A549 (cell line): ENCODE results near the gene SIRT7. TPM values are rescaled to one million over a fixed set of nuclear protein-coding genes. Genes with fewer than 3 reads are reported as not detected.
A peak's percentile ranks its signal among the peaks of the same experiment; 100 is the strongest.

ENCODE experiments used
- ATAC-seq, 2 experiments: fragments of 200-7000 bp in 1 of 2; fragments of >200 bp in 1 of 2; cut with Nextera tagmentation in 1 of 2; cut with Tn5 transposase in 1 of 2; 3 replicates each; pipeline versions ENCODE4 v1.8.0 to v1.9.1; 2018 to 2020; ENCODE audit warnings: mild to moderate bottlenecking in 1 of 2, moderate library complexity in 1 of 2
- CTCF ChIA-PET: fragments of 300-600 bp; sonication (Branson Sonifier 250); formaldehyde crosslinking; extraction: SDS; loops from one replicate; lab custom pipeline; 2021; ENCODE audit warnings: antibody characterized with exemption, inconsistent platforms; lab: Yijun Ruan, JAX
- POLR2A ChIA-PET: fragments of 350-600 bp; formaldehyde crosslinking; extraction: SDS; loops from one replicate; lab custom pipeline; 2021; ENCODE audit warnings: antibody characterized with exemption, inconsistent platforms; lab: Yijun Ruan, JAX
- DNase-seq, 2 experiments: peaks; one replicate each; pipeline versions ENCODE4 v3.0.0 to v3.0.0-alpha.2; 2011 to 2016; ENCODE audit warnings: low read depth in 1 of 2, low spot score in 1 of 2
- FAIRE-seq: peaks from 2 replicates; lab custom pipeline; 2011; peaks lifted over from hg19 to GRCh38; lab: Jason Lieb, UNC
- H3K27ac ChIP-seq, 2 experiments: fragments of >200 bp; sonication (Bioruptor Twin); formaldehyde crosslinking; 3 replicates each; pipeline ENCODE4 v1.5.1; 2016 to 2017
- H3K4me1 ChIP-seq: fragments of >200 bp; sonication (Bioruptor Twin); formaldehyde crosslinking; 3 replicates; pipeline ENCODE4 v1.6.1; 2016
- H3K4me2 ChIP-seq: fragments of >200 bp; sonication (Bioruptor Twin); formaldehyde crosslinking; 3 replicates; pipeline ENCODE4 v1.6.1; 2016
- H3K4me3 ChIP-seq: fragments of >200 bp; sonication (Bioruptor Twin); formaldehyde crosslinking; 3 replicates; pipeline ENCODE4 v1.5.1; 2016
- H3K9me3 ChIP-seq: fragments of >200 bp; sonication (Bioruptor Twin); formaldehyde crosslinking; 3 replicates; pipeline ENCODE4 v1.6.1; 2016
- BCL3 ChIP-seq: fragments of >200 bp; sonication (Bioruptor Twin); formaldehyde crosslinking; IDR thresholded peaks from 3 replicates; pipeline ENCODE4 v1.6.1; 2016
- CBX2 ChIP-seq: fragments of 200-600 bp; sonication (generic); IDR thresholded peaks from 2 replicates; pipeline ENCODE4 v1.6.1; 2016; ENCODE audit warnings: low read depth, mild to moderate bottlenecking, borderline replicate concordance
- CTCF ChIP-seq: fragments of >200 bp; sonication (Bioruptor Twin); formaldehyde crosslinking; IDR thresholded peaks from 3 replicates; pipeline ENCODE4 v1.5.1; 2016
- ESRRA ChIP-seq: fragments of 150-350 bp; IDR thresholded peaks from 2 replicates; pipeline ENCODE4 v1.6.1; 2014; ENCODE audit warnings: mild to moderate bottlenecking, low read length, borderline replicate concordance
- GATA3 ChIP-seq: IDR thresholded peaks from 2 replicates; pipeline ENCODE4 v1.6.1; 2012; ENCODE audit warnings: borderline replicate concordance
- HMGXB4 ChIP-seq: fragments of 250-450 bp; sonication (Bioruptor Pico); IDR thresholded peaks from 2 replicates; pipeline ENCODE4 v1.5.0; 2021; ENCODE audit warnings: mild to moderate bottlenecking, moderate library complexity, borderline replicate concordance
- HOXB5 ChIP-seq: fragments of 250-450 bp; sonication (Bioruptor Pico); IDR thresholded peaks from 2 replicates; pipeline ENCODE4 v1.5.0; 2020; ENCODE audit warnings: mild to moderate bottlenecking, moderate library complexity
- JUN ChIP-seq, 2 experiments: fragments of >200 bp; sonication (Bioruptor Twin); formaldehyde crosslinking; IDR thresholded peaks; 2 replicates in 1 of 2; 3 replicates in 1 of 2; pipeline ENCODE4 v1.6.1; 2016 to 2017
- KDM1A ChIP-seq: fragments of 200-600 bp; sonication (generic); IDR thresholded peaks from 2 replicates; pipeline ENCODE4 v1.6.1; 2016; ENCODE audit warnings: low read depth, mild to moderate bottlenecking
- KDM5A ChIP-seq: fragments of 200-600 bp; sonication (generic); IDR thresholded peaks from 2 replicates; pipeline ENCODE4 v1.6.1; 2016; ENCODE audit warnings: antibody characterized with exemption, mild to moderate bottlenecking
- MAFK ChIP-seq: fragments of 450-650 bp; IDR thresholded peaks from 2 replicates; pipeline ENCODE4 v1.6.1; 2014; ENCODE audit not compliant: partially characterized antibody
- MYC ChIP-seq: IDR thresholded peaks from 2 replicates; pipeline ENCODE4 v1.6.1; 2012; ENCODE audit warnings: mild to moderate bottlenecking, inconsistent platforms, low read length, improper control_type of control experiment, borderline replicate concordance
- NR3C1 ChIP-seq: fragments of >200 bp; sonication (Bioruptor Twin); formaldehyde crosslinking; IDR thresholded peaks from 3 replicates; pipeline ENCODE4 v1.6.1; 2017
- POLR2A ChIP-seq: IDR thresholded peaks from 2 replicates; pipeline ENCODE4 v1.6.1; 2012; ENCODE audit warnings: mild to moderate bottlenecking, low read length
- POLR2AphosphoS2 ChIP-seq: conservative IDR thresholded peaks from 2 replicates; pipeline ENCODE4 v1.6.1; 2012; ENCODE audit warnings: low read length, improper control_type of control experiment, inconsistent platforms
- RAD21 ChIP-seq, 2 experiments: fragments of >200 bp in 1 of 2; sonication (Bioruptor Twin) in 1 of 2; formaldehyde crosslinking in 1 of 2; IDR thresholded peaks in 1 of 2; conservative IDR thresholded peaks in 1 of 2; 2 replicates in 1 of 2; 3 replicates in 1 of 2; pipeline ENCODE4 v1.6.1; 2012 to 2018; ENCODE audit warnings: inconsistent platforms in 1 of 2
- RARB ChIP-seq: fragments of 250-450 bp; sonication (Bioruptor Pico); IDR thresholded peaks from 2 replicates; pipeline ENCODE4 v1.8.0; 2021; ENCODE audit warnings: mild to moderate bottlenecking, moderate library complexity
- RNF2 ChIP-seq: fragments of 200-600 bp; sonication (generic); IDR thresholded peaks from 2 replicates; pipeline ENCODE4 v1.6.1; 2016; ENCODE audit warnings: low read depth, mild to moderate bottlenecking, antibody characterized with exemption, moderate library complexity, borderline replicate concordance
- SMC3 ChIP-seq: fragments of >200 bp; sonication (Bioruptor Twin); formaldehyde crosslinking; IDR thresholded peaks from 3 replicates; pipeline ENCODE4 v1.6.1; 2018; ENCODE audit warnings: inconsistent platforms
- TFCP2L1 ChIP-seq: fragments of 250-450 bp; sonication (Bioruptor Pico); IDR thresholded peaks from 2 replicates; pipeline ENCODE4 v1.5.0; 2021; ENCODE audit warnings: mild to moderate bottlenecking
- TP53 ChIP-seq: fragments of 250-450 bp; sonication (Bioruptor Pico); IDR thresholded peaks from 2 replicates; pipeline ENCODE4 v1.5.0; 2021; ENCODE audit warnings: mild to moderate bottlenecking, moderate library complexity
- ZFP36 ChIP-seq: fragments of 450-650 bp; IDR thresholded peaks from 2 replicates; pipeline ENCODE4 v1.6.1; 2014; ENCODE audit warnings: borderline replicate concordance; ENCODE audit not compliant: partially characterized antibody
- ZNF302 ChIP-seq: fragments of 250-450 bp; sonication (Bioruptor Pico); IDR thresholded peaks from 2 replicates; pipeline ENCODE4 v1.9.0; 2021; ENCODE audit warnings: inconsistent platforms, mild to moderate bottlenecking, moderate library complexity
- WGBS: methylation state at CpG from one replicate; pipeline ENCODE4 v1.1.6; 2017; ENCODE audit errors: missing lambda C conversion rate; 5-methylcytosine and 5-hydroxymethylcytosine counted together
- polyA plus RNA-seq, 4 experiments: library from polyadenylated mRNA; depleted of rRNA in 3 of 4; stranded (reverse); fragments of >200 nt; fragmentation: RNase III in 1 of 4; extraction: RNeasy Plus Mini Kit Qiagen cat#74134 plus additional on column Dnase treatment in 1 of 4; gene quantifications; 2 replicates in 3 of 4; 3 replicates in 1 of 4; pipeline ENCODE4 v1.2.3, GENCODE V29; 2011 to 2017
- TF ChIP-seq, protein P1 (sequence below): IDR thresholded peaks from 2 replicates; pipeline ENCODE4 v1.6.1; 2012
- TF ChIP-seq, protein P2 (sequence below): IDR thresholded peaks from 2 replicates; pipeline ENCODE4 v1.6.1; 2012
- TF ChIP-seq, protein P3 (sequence below): IDR thresholded peaks from 2 replicates; pipeline ENCODE4 v1.6.1; 2012; ENCODE audit warnings: low read depth, borderline replicate concordance
- TF ChIP-seq, protein P4 (sequence below): fragments of 250-450 bp; sonication (Bioruptor Pico); IDR thresholded peaks from 2 replicates; pipeline ENCODE4 v1.5.0; 2020; ENCODE audit warnings: low read depth, mild to moderate bottlenecking, moderate library complexity

The SIRT7 gene
- polyA plus RNA-seq, 2 of the 4 experiments (the other 2 are of a cell fraction): 9.8 to 35.2 TPM

- DNase-seq: peak; percentile 62 to 69
- POLR2A ChIA-PET: interaction anchor here (0.6 to 1.9 kb wide), 6 partner anchors 9 to 310 kb away, joined by 3 to 7 read pairs (median 4); partner anchors contain the start of gene P4HB
- peak overlapping the region; percentile 97 for H3K4me2 ChIP-seq
- H3K27ac ChIP-seq: peak overlapping the region; percentile 97 to 100
- TF ChIP-seq BCL3: no peak; the same call in 2 of the 3 replicates
- TF ChIP-seq SMC3: peak; percentile 64
- TF ChIP-seq JUN (IDR thresholded peaks at IDR 0.05): peak; percentile 9 to 22; a peak in 2 of 5 replicates
- TF ChIP-seq RAD21 (conservative IDR thresholded peaks at IDR 0.05 in 1 of 2, IDR thresholded peaks at IDR 0.05 in 1 of 2): peak; percentile 42 to 59
- TF ChIP-seq POLR2A: peak; percentile 25; the same call in 1 of the 2 replicates
- no peak for TF ChIP-seq HOXB5 (CRISPR knock-in tag)
- no peak for TF ChIP-seq NR3C1
- TF ChIP-seq, protein P1, sequence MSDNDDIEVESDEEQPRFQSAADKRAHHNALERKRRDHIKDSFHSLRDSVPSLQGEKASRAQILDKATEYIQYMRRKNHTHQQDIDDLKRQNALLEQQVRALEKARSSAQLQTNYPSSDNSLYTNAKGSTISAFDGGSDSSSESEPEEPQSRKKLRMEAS: peak; percentile 54; the same call in 1 of the 2 replicates
- TF ChIP-seq CTCF: peak; percentile 78
- no peak for TF ChIP-seq KDM5A
- no peak; the same call in 1 of the 2 replicates for TF ChIP-seq GATA3
- no peak for TF ChIP-seq ZNF302 (CRISPR knock-in tag)
- TF ChIP-seq TFCP2L1 (CRISPR knock-in tag): 0 out of 2 replicates have a peak, but pooled peaks have one; percentile 12
- TF ChIP-seq CBX2: no peak
- TF ChIP-seq HMGXB4 (CRISPR knock-in tag): peak; percentile 43; the same call in 1 of the 2 replicates
- TF ChIP-seq, protein P2, sequence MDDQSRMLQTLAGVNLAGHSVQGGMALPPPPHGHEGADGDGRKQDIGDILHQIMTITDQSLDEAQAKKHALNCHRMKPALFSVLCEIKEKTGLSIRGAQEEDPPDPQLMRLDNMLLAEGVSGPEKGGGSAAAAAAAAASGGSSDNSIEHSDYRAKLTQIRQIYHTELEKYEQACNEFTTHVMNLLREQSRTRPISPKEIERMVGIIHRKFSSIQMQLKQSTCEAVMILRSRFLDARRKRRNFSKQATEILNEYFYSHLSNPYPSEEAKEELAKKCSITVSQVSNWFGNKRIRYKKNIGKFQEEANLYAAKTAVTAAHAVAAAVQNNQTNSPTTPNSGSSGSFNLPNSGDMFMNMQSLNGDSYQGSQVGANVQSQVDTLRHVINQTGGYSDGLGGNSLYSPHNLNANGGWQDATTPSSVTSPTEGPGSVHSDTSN: peak; percentile 34; the same call in 1 of the 2 replicates
- no peak for TF ChIP-seq ESRRA
- TF ChIP-seq, protein P3, sequence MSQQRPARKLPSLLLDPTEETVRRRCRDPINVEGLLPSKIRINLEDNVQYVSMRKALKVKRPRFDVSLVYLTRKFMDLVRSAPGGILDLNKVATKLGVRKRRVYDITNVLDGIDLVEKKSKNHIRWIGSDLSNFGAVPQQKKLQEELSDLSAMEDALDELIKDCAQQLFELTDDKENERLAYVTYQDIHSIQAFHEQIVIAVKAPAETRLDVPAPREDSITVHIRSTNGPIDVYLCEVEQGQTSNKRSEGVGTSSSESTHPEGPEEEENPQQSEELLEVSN: 0 out of 2 replicates have a peak, but pooled peaks have one; percentile 5
- TF ChIP-seq KDM1A: no peak
- no peak for TF ChIP-seq MYC
- no peak for TF ChIP-seq MAFK
- TF ChIP-seq RNF2: peak; percentile 75
- no peak; the same call in 1 of the 2 replicates for TF ChIP-seq POLR2AphosphoS2
- no peak for TF ChIP-seq RARB (CRISPR knock-in tag)
- TF ChIP-seq, protein P4, sequence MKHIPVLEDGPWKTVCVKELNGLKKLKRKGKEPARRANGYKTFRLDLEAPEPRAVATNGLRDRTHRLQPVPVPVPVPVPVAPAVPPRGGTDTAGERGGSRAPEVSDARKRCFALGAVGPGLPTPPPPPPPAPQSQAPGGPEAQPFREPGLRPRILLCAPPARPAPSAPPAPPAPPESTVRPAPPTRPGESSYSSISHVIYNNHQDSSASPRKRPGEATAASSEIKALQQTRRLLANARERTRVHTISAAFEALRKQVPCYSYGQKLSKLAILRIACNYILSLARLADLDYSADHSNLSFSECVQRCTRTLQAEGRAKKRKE (CRISPR knock-in tag): 0 out of 2 replicates have a peak, but pooled peaks have one; percentile 13
- TF ChIP-seq TP53 (CRISPR knock-in tag): peak; percentile 13; the same call in 1 of the 2 replicates
- TF ChIP-seq ZFP36: no peak
- CTCF ChIA-PET: interaction anchor here (0.6 to 8.6 kb wide), 46 partner anchors 8 to 270 kb away, joined by 3 to 126 read pairs (median 5); partner anchors contain the start of genes ALYREF, ANAPC11, CENPX and DCXR
- no peak for FAIRE-seq
- H3K4me1 ChIP-seq: peaks cover 46% of the 10 kb centered on the region
- 27% methylated on average over 39 of the region's 52 CpGs for WGBS
- no peaks in the 10 kb centered on the region for H3K9me3 ChIP-seq
- peak in 1 of 2 experiments; percentile 23; a peak in 3 of 6 replicates for ATAC-seq
- H3K4me3 ChIP-seq: peak overlapping the region; percentile 99
Observed at GRCh38 chr17:81869221-81870130, 48.5 kb downstream of the SIRT7 start.
